GM10266 (cell line): ENCODE data around the gene CST11.

ENCODE experiments used
- DNase-seq: peaks from one replicate; pipeline ENCODE4 v3.0.0; 2012; ENCODE audit errors: extremely low spot score
- CTCF ChIP-seq: IDR thresholded peaks from 2 replicates; pipeline ENCODE4 v1.5.1; 2012; ENCODE audit warnings: mild to moderate bottlenecking, low read depth; ENCODE audit not compliant: control insufficient read depth, insufficient read depth; ENCODE audit errors: missing control alignments

The CST11 gene, protein sequence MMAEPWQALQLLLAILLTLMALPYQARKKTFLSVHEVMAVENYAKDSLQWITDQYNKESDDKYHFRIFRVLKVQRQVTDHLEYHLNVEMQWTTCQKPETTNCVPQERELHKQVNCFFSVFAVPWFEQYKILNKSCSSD

GRCh38 chr20:23452776-23453175 is at the start of gene CST11:
Gene CST11 (minus strand): TSS chr20:23452876. CDS start chr20:23452811, 65 bp downstream.
- TF ChIP-seq CTCF = no peak
- DNase-seq = no peak

DNA sequence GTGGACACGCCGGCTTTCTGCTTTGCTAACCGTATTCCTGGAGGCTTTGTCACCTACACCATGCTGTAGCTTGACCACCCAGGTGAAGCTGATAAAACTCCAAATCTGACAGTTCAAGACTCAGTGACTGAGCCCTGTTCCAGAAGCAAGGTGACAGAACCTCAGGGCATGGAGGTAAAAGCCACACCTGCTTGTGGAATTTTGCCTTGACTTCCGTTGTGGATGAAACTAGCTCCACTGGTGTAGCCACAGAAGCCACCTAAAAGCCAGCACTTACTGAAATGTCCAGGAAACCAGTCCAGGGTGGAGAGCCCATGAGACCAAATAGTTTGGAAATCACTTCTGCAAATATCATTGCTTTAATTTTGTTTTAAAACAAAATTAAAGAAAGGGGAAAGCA is 49.2 kb upstream of the CST11 start:
- no peak for DNase-seq
- no peak for TF ChIP-seq CTCF

DNA sequence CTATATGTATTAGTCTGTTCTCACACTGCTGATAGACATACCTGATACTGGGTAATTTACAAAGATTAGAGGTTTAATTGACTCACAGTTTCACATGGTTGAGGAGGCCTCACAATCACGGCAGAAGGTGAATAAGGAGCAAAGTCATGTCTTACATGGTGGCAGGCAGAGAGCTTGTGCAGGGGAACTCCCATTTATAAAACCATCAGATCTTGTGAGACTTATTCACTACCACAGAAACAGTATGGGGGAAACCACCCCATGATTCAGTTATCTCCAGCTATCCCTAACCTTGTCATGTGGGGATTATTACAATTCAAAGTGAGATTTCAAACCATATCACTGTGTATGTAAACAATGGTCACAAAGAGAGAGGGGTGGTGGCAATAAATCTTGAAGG is 44.9 kb upstream of the CST11 start:
- DNase-seq = no peak
- no peak for TF ChIP-seq CTCF

- no peak for DNase-seq
- no peak for TF ChIP-seq CTCF
Measured at GRCh38 chr20:23493172-23493772, 40.6 kb upstream of the CST11 start.

- TF ChIP-seq CTCF = no peak
- peak; percentile 21 for DNase-seq
Measured at GRCh38 chr20:23492292-23492691, 39.6 kb upstream of the CST11 start.

DNA sequence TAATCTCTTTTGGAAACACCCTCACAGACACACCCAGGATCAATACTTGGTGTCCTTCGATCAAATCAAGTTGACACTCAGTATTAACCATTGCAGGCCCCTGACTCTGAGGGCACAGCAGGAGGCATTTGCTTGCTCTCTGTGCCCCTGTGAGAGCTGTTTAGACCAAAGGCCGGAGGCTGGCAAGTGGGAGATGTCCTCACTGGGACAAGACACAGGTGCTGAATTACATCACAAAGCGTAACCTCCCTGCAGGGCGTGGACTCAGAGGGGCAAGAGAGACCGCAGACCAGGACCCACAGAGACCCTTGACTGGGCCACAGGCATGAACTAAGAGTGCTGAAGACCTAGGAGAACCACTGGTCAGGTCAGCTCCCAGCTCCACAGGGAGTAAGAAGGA is 38.1 kb upstream of the CST11 start, which contains the start of gene CST8:
CST8 (plus strand) TSS at position 301 of the 400 bp plus-strand sequence. CDS start 551 bp downstream, outside the sequence.
- DNase-seq = no peak
- no peak for TF ChIP-seq CTCF

DNA sequence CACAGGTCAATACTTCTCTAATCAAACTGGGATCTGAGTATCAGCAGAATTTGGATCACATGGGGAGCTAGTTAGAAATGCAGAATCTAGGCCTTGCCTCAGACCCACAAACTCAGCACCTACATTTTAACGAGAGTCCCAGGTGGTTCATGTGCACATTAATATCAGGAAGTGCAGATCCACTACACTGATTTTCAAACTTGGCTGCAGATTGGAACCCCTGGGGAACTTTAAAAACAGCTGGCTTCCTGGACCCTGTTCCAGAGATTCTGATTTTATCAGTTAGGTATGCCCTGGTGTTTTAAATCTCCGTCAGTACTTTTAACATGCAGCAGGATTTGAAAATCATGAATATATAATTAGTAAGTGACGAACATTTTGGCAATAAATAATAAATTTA is 36.3 kb upstream of the CST11 start:
- TF ChIP-seq CTCF = no peak

More for the DNA sequence above, 36.3 kb upstream of the CST11 start:
- DNase-seq = no peak
